Measurements from ENCODE around the gene TMEM106B. TPM values are rescaled to one million over a fixed set of nuclear protein-coding genes. Genes with fewer than 3 reads are reported as not detected.
A peak's percentile ranks its signal among the peaks of the same experiment; 100 is the strongest.

TMEM106B gene
- total RNA-seq, 1 experiment from 2014 or later = 37.1 TPM

- BruUV-seq (replicated peaks) = no TSS peak
- ChIA-PET POLR2A (ENCODE audit: low non-redundant PET) (no interaction called here), CTCF (no interaction called here)
- H3K9me3 ChIP-seq (ENCODE audit: low read depth, low read length, poor library complexity, severe bottlenecking) = no peaks in the 10 kb centered on the region
- no peaks in the 10 kb centered on the region for H3K4me1 ChIP-seq (ENCODE audit: insufficient read depth, low read length, poor library complexity, severe bottlenecking)
- no peaks in the 10 kb centered on the region for H3K27me3 ChIP-seq (replicated peaks; ENCODE audit: insufficient read depth, low read depth, low read length, poor library complexity)
- TF ChIP-seq EZH2 (IDR thresholded peaks at IDR 0.05; ENCODE audit: borderline replicate concordance, low read depth, low read length, poor library complexity, severe bottlenecking) (no peak), CTCF (conservative IDR thresholded peaks at IDR 0.05; ENCODE audit: low read depth, low read length) (no peak)
- no peak for DNase-seq (ENCODE audit: low spot score)
- intact Hi-C loops (cut with micrococcal nuclease; ENCODE audit: unreplicated experiment) = no loop called here
- no peak overlapping the region for H3K27ac ChIP-seq (ENCODE audit: low read depth, low read length, poor library complexity, severe bottlenecking)
- no peak overlapping the region for H3K4me3 ChIP-seq (ENCODE audit: low read depth, low read length, poor library complexity, severe bottlenecking)
- H3K36me3 ChIP-seq (ENCODE audit: insufficient read depth, low read length, poor library complexity, severe bottlenecking) = peaks cover 8% of the 10 kb centered on the region
Observed at GRCh38 chr7:12237007-12237406, 25.9 kb downstream of the TMEM106B start.

- no peaks in the 10 kb centered on the region for H3K4me1 ChIP-seq (ENCODE audit: insufficient read depth, low read length, poor library complexity, severe bottlenecking)
- BruUV-seq (replicated peaks) = no TSS peak
- no peak for DNase-seq (ENCODE audit: low spot score)
- H3K27me3 ChIP-seq (replicated peaks; ENCODE audit: insufficient read depth, low read depth, low read length, poor library complexity) = no peaks in the 10 kb centered on the region
- no peaks in the 10 kb centered on the region for H3K36me3 ChIP-seq (ENCODE audit: insufficient read depth, low read length, poor library complexity, severe bottlenecking)
- no peak overlapping the region for H3K4me3 ChIP-seq (ENCODE audit: low read depth, low read length, poor library complexity, severe bottlenecking)
- intact Hi-C loops (cut with micrococcal nuclease; ENCODE audit: unreplicated experiment) = no loop called here
- TF ChIP-seq CTCF (conservative IDR thresholded peaks at IDR 0.05; ENCODE audit: low read depth, low read length) = no peak
- no peak for TF ChIP-seq EZH2 (IDR thresholded peaks at IDR 0.05; ENCODE audit: borderline replicate concordance, low read depth, low read length, poor library complexity, severe bottlenecking)
- no peak overlapping the region for H3K27ac ChIP-seq (ENCODE audit: low read depth, low read length, poor library complexity, severe bottlenecking)
- ChIA-PET CTCF (no interaction called here), POLR2A (ENCODE audit: low non-redundant PET) (no interaction called here)
- no peaks in the 10 kb centered on the region for H3K9me3 ChIP-seq (ENCODE audit: low read depth, low read length, poor library complexity, severe bottlenecking)
Observed at GRCh38 chr7:12239806-12240205, 28.7 kb downstream of the TMEM106B start.

- no peaks in the 10 kb centered on the region for H3K4me1 ChIP-seq (ENCODE audit: insufficient read depth, low read length, poor library complexity, severe bottlenecking)
- BruUV-seq (replicated peaks) = no TSS peak
- H3K27ac ChIP-seq (ENCODE audit: low read depth, low read length, poor library complexity, severe bottlenecking) = no peak overlapping the region
- H3K36me3 ChIP-seq (ENCODE audit: insufficient read depth, low read length, poor library complexity, severe bottlenecking) = no peaks in the 10 kb centered on the region
- ChIA-PET CTCF (interaction anchor here (1.2 kb wide), 1 partner anchor 15 kb away, joined by 4 read pairs; no protein-coding TSS in a partner anchor), POLR2A (ENCODE audit: low non-redundant PET) (no interaction called here)
- no peak overlapping the region for H3K4me3 ChIP-seq (ENCODE audit: low read depth, low read length, poor library complexity, severe bottlenecking)
- H3K27me3 ChIP-seq (replicated peaks; ENCODE audit: insufficient read depth, low read depth, low read length, poor library complexity) = no peaks in the 10 kb centered on the region
- TF ChIP-seq EZH2 (IDR thresholded peaks at IDR 0.05; ENCODE audit: borderline replicate concordance, low read depth, low read length, poor library complexity, severe bottlenecking) = no peak
- peak; percentile 40 for TF ChIP-seq CTCF (conservative IDR thresholded peaks at IDR 0.05; ENCODE audit: low read depth, low read length)
- intact Hi-C loops (cut with micrococcal nuclease; ENCODE audit: unreplicated experiment) = no loop called here
- H3K9me3 ChIP-seq (ENCODE audit: low read depth, low read length, poor library complexity, severe bottlenecking) = no peaks in the 10 kb centered on the region
- DNase-seq (ENCODE audit: low spot score) = peak; percentile 26
Observed at GRCh38 chr7:12244129-12244528, 33.0 kb downstream of the TMEM106B start.

All from A673 (cell line).